HG03039 (cell line): ENCODE results near the gene SLC25A17.
"Not testable (repeated sequence)": the region's sequence is repeated elsewhere in the genome, so short reads cannot be mapped to it uniquely, and the experiment has no call there.

ENCODE experiments used
- ATAC-seq: cut with Tn5 transposase; IDR thresholded peaks from one replicate; pipeline ENCODE4 v1.9.1; 2021; ENCODE audit warnings: mild to moderate bottlenecking, moderate library complexity; ENCODE audit not compliant: unreplicated experiment

Gene SLC25A17

GRCh38 chr22:40758851-40759250 lies 60.3 kb downstream of the SLC25A17 start:
- ATAC-seq: not testable (repeated sequence)

- no peak for ATAC-seq
Measured at GRCh38 chr22:40758390-40758789, 60.8 kb downstream of the SLC25A17 start.

GRCh38 chr22:40757071-40757470 lies 62.1 kb downstream of the SLC25A17 start:
- no peak for ATAC-seq

- ATAC-seq: no peak
Measured at GRCh38 chr22:40753114-40753513, 66.0 kb downstream of the SLC25A17 start.

- no peak for ATAC-seq
Measured at GRCh38 chr22:40751250-40751649, 67.9 kb downstream of the SLC25A17 start.

- ATAC-seq: no peak
Measured at GRCh38 chr22:40749829-40750228, 69.3 kb downstream of the SLC25A17 start.

- ATAC-seq: no peak
Measured at GRCh38 chr22:40748388-40749355, 70.5 kb downstream of the SLC25A17 start.

- no peak for ATAC-seq
Measured at GRCh38 chr22:40747361-40747760, 71.8 kb downstream of the SLC25A17 start.

GRCh38 chr22:40746428-40747220 lies 72.5 kb downstream of the SLC25A17 start:
- no peak for ATAC-seq

GRCh38 chr22:40743768-40744167 lies 75.4 kb downstream of the SLC25A17 start:
- no peak for ATAC-seq

- ATAC-seq: no peak
Measured at GRCh38 chr22:40741116-40741515, 78.0 kb downstream of the SLC25A17 start.

- ATAC-seq: no peak
Measured at GRCh38 chr22:40739721-40740120, 79.4 kb downstream of the SLC25A17 start.

- no peak for ATAC-seq
Measured at GRCh38 chr22:40733919-40734318, 85.2 kb downstream of the SLC25A17 start.

- ATAC-seq: no peak
Measured at GRCh38 chr22:40732999-40733292, 86.2 kb downstream of the SLC25A17 start.

- ATAC-seq: no peak
Measured at GRCh38 chr22:40729284-40729683, 89.9 kb downstream of the SLC25A17 start.

- no peak for ATAC-seq
Measured at GRCh38 chr22:40728731-40729189, 90.4 kb downstream of the SLC25A17 start.

- no peak for ATAC-seq
Measured at GRCh38 chr22:40727964-40728615, 91.1 kb downstream of the SLC25A17 start.

- ATAC-seq: no peak
Measured at GRCh38 chr22:40727070-40727963, 91.8 kb downstream of the SLC25A17 start.

- no peak for ATAC-seq
Measured at GRCh38 chr22:40726514-40726913, 92.6 kb downstream of the SLC25A17 start.

- no peak for ATAC-seq
Measured at GRCh38 chr22:40723396-40723933, 95.7 kb downstream of the SLC25A17 start.
